Hepatocyte (in vitro differentiated cells): ENCODE data around the gene NT5C.

ENCODE experiments used
- EZH2 ChIP-seq: fragments of 200-600 bp; sonication (generic); IDR thresholded peaks from 2 replicates; pipeline ENCODE4 v1.6.1; 2016; ENCODE audit warnings: antibody characterized with exemption, mild to moderate bottlenecking, borderline replicate concordance
- TF ChIP-seq, protein P1 (sequence below): fragments of 200-600 bp; sonication (generic); IDR thresholded peaks from 2 replicates; pipeline ENCODE4 v1.5.1; 2016; ENCODE audit warnings: antibody characterized with exemption, mild to moderate bottlenecking; ENCODE audit not compliant: poor library complexity

DNA sequence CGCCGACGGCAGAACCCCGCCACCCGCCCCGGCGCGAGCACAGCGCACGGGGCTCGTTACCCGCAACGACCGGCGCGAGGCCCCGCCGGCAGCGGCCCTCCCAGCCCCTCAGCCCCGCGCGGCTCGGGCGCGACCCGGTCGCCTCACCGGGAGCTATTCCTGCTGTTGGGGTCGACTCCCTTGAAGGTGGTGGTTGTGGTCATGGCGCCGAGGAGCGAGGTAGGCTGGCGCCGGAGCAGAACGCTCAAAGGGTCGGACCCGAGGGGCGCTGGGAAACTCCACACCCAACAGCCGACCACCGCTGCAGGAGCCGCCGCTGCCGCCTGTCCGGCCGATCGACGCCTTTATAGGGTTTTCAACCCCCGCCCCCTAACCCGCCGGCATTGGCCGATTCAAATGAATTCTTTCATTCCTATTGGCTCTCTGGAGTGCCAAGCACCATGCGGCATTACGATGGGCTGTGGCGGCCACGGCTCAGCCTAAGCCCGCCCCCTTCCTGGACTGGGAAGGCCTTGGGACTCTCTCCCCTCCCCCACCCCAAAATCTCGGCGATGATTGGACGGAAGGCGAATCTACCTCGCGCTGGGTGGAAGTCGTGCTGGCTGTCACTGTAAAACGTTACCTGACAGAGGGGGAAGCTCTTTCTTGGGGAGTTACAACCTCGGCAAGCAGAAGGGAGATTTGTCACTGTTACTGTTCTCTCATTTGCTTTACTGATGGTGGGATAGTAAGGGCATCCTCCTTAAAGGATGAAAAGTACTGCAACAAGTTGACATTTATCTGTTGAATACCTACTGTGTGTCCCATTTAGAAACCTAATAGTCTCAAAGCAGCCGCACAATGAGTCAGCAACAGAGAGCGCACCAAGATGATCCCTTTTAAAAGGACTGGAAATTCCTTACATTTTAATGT is 22.9 kb upstream of the NT5C start, which contains the start of gene JPT1:
- TF ChIP-seq, protein P1, sequence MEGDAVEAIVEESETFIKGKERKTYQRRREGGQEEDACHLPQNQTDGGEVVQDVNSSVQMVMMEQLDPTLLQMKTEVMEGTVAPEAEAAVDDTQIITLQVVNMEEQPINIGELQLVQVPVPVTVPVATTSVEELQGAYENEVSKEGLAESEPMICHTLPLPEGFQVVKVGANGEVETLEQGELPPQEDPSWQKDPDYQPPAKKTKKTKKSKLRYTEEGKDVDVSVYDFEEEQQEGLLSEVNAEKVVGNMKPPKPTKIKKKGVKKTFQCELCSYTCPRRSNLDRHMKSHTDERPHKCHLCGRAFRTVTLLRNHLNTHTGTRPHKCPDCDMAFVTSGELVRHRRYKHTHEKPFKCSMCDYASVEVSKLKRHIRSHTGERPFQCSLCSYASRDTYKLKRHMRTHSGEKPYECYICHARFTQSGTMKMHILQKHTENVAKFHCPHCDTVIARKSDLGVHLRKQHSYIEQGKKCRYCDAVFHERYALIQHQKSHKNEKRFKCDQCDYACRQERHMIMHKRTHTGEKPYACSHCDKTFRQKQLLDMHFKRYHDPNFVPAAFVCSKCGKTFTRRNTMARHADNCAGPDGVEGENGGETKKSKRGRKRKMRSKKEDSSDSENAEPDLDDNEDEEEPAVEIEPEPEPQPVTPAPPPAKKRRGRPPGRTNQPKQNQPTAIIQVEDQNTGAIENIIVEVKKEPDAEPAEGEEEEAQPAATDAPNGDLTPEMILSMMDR: no peak
- no peak for TF ChIP-seq EZH2
